HEK293T (cell line): ENCODE measurements around the gene TFB2M.

Source experiments
- CTCF ChIA-PET: fragments of 350-600 bp; formaldehyde crosslinking; extraction: SDS; loops from one replicate; lab custom pipeline; 2021; ENCODE audit warnings: antibody characterized with exemption, inconsistent platforms; lab: Yijun Ruan, JAX
- POLR2A ChIA-PET: fragments of 350-600 bp; formaldehyde crosslinking; extraction: SDS; loops from one replicate; lab custom pipeline; 2020; ENCODE audit warnings: antibody characterized with exemption, inconsistent platforms; lab: Yijun Ruan, JAX
- DNase-seq: peaks from one replicate; pipeline ENCODE4 v3.0.0; 2012; ENCODE audit warnings: mixed read lengths; ENCODE audit errors: extremely low spot score
- ARNT ChIP-seq: fragments of 450-650 bp; IDR thresholded peaks from 2 replicates; pipeline ENCODE4 v1.6.1; 2017; ENCODE audit warnings: mild to moderate bottlenecking
- BHLHE40 ChIP-seq: fragments of 450-650 bp; IDR thresholded peaks from 2 replicates; pipeline ENCODE4 v1.6.1; 2016; ENCODE audit warnings: mild to moderate bottlenecking, moderate library complexity, borderline replicate concordance
- CTBP1 ChIP-seq: fragments of 450-650 bp; IDR thresholded peaks from 2 replicates; pipeline ENCODE4 v1.6.1; 2016; ENCODE audit warnings: borderline replicate concordance
- ELF4 ChIP-seq: fragments of 450-650 bp; IDR thresholded peaks from 2 replicates; pipeline ENCODE4 v1.6.1; 2017; ENCODE audit warnings: antibody characterized with exemption
- FOXA1 ChIP-seq: fragments of 450-650 bp; IDR thresholded peaks from 2 replicates; pipeline ENCODE4 v1.6.1; 2016; ENCODE audit warnings: mild to moderate bottlenecking
- FOXK2 ChIP-seq: fragments of 450-650 bp; IDR thresholded peaks from 2 replicates; pipeline ENCODE4 v1.6.1; 2016; ENCODE audit warnings: mild to moderate bottlenecking
- FOXM1 ChIP-seq: fragments of 450-650 bp; IDR thresholded peaks from 2 replicates; pipeline ENCODE4 v1.6.1; 2017; ENCODE audit warnings: mild to moderate bottlenecking, borderline replicate concordance
- HDGF ChIP-seq: fragments of 450-650 bp; IDR thresholded peaks from 2 replicates; pipeline ENCODE4 v1.6.1; 2017; ENCODE audit warnings: antibody characterized with exemption, borderline replicate concordance
- L3MBTL2 ChIP-seq: fragments of 450-650 bp; conservative IDR thresholded peaks from 2 replicates; pipeline ENCODE4 v1.6.1; 2016; ENCODE audit warnings: mild to moderate bottlenecking
- LEF1 ChIP-seq: fragments of 450-650 bp; IDR thresholded peaks from 2 replicates; pipeline ENCODE4 v1.6.1; 2017; ENCODE audit warnings: mild to moderate bottlenecking, borderline replicate concordance
- NFRKB ChIP-seq: fragments of 450-650 bp; IDR thresholded peaks from 2 replicates; pipeline ENCODE4 v1.6.1; 2016; ENCODE audit warnings: mild to moderate bottlenecking, moderate library complexity
- SP1 ChIP-seq: fragments of 450-650 bp; IDR thresholded peaks from 2 replicates; pipeline ENCODE4 v1.6.1; 2017
- SUZ12 ChIP-seq: fragments of 450-650 bp; IDR thresholded peaks from 2 replicates; pipeline ENCODE4 v1.6.1; 2016; ENCODE audit warnings: mild to moderate bottlenecking
- TARDBP ChIP-seq: fragments of 450-650 bp; IDR thresholded peaks from 2 replicates; pipeline ENCODE4 v1.6.1; 2016
- ZNF384 ChIP-seq: fragments of 450-650 bp; IDR thresholded peaks from 2 replicates; pipeline ENCODE4 v1.6.1; 2016
- TF ChIP-seq, protein P1 (sequence below): fragments of 450-650 bp; IDR thresholded peaks from 2 replicates; pipeline ENCODE4 v1.6.1; 2016

Gene TFB2M

DNA sequence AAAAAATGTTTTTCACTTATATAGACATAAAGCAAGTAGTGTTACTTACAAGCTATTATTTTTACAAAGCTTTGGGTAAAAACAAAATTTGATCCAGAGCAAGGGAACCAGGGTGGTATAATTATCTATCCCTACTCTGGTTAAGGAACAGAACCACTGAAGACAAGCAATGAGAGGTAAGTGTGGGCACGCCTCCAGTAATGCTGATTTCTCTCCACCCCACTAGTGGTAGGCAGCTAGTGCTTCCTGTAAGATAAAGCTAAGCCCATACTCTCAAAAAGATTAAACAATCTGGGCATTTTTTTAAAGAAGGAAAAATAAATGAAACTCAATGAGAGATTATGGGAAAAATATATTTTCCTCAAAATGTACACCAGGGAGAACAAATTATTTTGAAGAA lies 22.1 kb downstream of the TFB2M start:
- TF ChIP-seq SP1 = no peak
- TF ChIP-seq L3MBTL2 = no peak
- no peak for TF ChIP-seq FOXK2
- no peak for TF ChIP-seq LEF1
- no peak for TF ChIP-seq ZNF384
- no peak for TF ChIP-seq FOXA1
- no peak for TF ChIP-seq TARDBP
- no peak for TF ChIP-seq BHLHE40
- TF ChIP-seq NFRKB = no peak
- TF ChIP-seq CTBP1 = no peak
- TF ChIP-seq HDGF = no peak
- no peak for TF ChIP-seq SUZ12
- POLR2A ChIA-PET = no interaction called here
- DNase-seq = no peak
- CTCF ChIA-PET = interaction anchor here (0.7 kb wide), 1 partner anchor 109 kb away, joined by 4 read pairs; no protein-coding TSS in a partner anchor

DNA sequence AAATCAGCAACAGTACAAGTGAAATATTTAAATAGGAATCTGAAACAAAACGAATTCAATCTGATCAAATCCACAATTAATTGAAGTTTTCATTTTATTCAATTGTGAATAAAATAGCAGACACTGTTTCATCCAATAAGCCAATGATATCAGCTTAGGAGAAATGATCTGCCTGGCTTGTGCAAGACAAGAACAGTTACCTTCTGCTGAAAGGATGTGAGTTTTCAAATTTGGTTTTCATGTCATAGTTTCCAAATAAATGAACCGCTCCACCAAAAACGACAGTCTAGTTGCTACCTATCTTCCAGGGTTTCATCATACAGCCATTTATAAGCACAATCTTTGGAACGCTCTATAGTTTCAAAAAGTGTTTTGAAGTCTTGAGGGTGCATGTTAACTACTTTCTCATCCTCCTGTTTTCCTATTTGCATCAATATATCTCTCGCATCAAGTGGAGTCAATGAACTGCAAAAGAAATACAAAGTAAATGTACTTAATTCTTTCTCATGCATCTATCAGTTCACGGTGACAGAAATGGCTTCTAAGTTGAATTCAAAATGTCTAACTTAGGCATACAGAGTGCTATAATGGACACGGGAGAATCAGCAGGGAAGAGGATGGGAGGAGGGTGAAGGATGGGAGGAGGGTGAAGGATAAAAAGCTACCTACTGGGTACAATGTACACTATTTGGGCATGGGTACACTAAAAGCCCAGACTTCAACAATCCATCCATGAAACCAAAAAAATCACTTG lies 25.1 kb downstream of the TFB2M start:
- ChIA-PET CTCF (no interaction called here), POLR2A (no interaction called here)
- TF ChIP-seq ARNT (no peak), LEF1 (no peak), ZNF384 (no peak), ELF4 (no peak), CTBP1 (no peak), BHLHE40 (no peak)
- DNase-seq = no peak

DNA sequence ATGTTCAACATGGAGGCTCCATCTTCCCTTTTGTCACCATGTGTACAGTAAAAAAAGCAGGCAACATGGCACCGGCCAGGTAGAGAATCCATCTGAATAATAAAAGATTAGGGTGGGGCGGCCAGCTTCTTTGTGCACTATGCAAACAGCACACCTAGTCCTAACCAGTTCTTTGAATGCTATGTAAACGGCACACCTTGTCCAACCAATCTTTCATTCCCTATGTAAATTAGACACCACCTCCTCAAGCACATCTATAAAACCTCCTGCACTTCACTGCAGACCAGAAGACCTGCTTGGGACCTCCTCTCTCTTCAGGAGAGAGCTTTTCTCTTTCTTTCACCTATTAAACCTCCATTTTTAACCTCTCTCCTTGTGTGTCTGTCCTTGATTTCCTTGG lies 28.2 kb downstream of the TFB2M start:
- ChIA-PET CTCF (no interaction called here), POLR2A (no interaction called here)
- TF ChIP-seq ZNF384 = no peak
- TF ChIP-seq TARDBP = no peak
- TF ChIP-seq HDGF = no peak
- no peak for TF ChIP-seq L3MBTL2
- TF ChIP-seq FOXM1 = no peak
- TF ChIP-seq, protein P1, sequence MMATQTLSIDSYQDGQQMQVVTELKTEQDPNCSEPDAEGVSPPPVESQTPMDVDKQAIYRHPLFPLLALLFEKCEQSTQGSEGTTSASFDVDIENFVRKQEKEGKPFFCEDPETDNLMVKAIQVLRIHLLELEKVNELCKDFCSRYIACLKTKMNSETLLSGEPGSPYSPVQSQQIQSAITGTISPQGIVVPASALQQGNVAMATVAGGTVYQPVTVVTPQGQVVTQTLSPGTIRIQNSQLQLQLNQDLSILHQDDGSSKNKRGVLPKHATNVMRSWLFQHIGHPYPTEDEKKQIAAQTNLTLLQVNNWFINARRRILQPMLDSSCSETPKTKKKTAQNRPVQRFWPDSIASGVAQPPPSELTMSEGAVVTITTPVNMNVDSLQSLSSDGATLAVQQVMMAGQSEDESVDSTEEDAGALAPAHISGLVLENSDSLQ = no peak
- TF ChIP-seq LEF1 = no peak
- TF ChIP-seq SP1 = no peak
- TF ChIP-seq BHLHE40 = no peak
- no peak for TF ChIP-seq CTBP1
- TF ChIP-seq FOXA1 = no peak

DNA sequence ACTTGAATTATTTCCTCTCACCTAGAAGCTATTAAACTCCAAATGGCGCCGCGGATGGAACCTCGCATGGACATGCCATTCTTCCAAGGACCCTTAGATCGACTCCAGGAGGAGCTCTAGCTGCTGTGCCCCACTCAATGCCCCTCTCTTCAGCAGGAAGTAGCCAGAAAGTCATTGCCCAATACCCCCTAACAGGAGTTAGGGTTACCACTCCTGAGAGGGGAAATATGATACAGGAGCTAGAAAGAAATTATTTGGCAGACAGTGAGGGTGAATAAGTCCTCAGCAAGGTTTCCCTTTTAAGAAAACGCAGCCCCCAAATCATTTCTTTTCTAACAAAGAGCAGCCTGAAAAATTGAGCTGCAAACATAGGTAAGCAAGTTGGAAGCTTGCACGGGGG lies 28.6 kb downstream of the TFB2M start:
- ChIA-PET CTCF (no interaction called here), POLR2A (no interaction called here)
- TF ChIP-seq TARDBP (no peak), NFRKB (no peak), L3MBTL2 (no peak), LEF1 (no peak), SP1 (no peak), HDGF (no peak), FOXK2 (no peak), FOXM1 (no peak), ELF4 (no peak), BHLHE40 (no peak), FOXA1 (no peak), CTBP1 (no peak), ZNF384 (no peak), SUZ12 (no peak), ARNT (no peak)
- TF ChIP-seq, protein P1 = no peak
- no peak for DNase-seq

More for the DNA sequence above, 28.2 kb downstream of the TFB2M start:
- DNase-seq = no peak

DNA sequence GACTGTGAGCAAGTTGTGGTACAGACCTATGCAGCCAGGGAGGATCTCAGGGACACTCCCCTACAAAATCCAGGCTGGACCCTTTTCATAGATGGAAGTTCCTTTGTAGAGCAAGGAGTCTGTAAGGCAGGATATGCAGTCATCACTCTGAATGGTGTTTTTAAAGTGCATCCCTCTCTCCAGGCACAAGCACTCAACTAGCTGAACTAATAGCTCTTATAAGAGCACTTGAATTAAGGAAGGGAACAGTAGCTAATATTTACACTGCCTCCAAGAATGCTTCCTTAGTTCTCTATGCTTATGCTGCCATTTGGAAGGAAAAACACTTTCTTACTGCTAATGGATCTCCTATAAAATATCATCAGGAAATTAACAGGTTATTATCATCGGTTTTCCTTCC lies 31.9 kb downstream of the TFB2M start:
- DNase-seq = no peak
- CTCF ChIA-PET = no interaction called here
- no peak for TF ChIP-seq SUZ12
- TF ChIP-seq L3MBTL2 = no peak
- POLR2A ChIA-PET = no interaction called here

DNA sequence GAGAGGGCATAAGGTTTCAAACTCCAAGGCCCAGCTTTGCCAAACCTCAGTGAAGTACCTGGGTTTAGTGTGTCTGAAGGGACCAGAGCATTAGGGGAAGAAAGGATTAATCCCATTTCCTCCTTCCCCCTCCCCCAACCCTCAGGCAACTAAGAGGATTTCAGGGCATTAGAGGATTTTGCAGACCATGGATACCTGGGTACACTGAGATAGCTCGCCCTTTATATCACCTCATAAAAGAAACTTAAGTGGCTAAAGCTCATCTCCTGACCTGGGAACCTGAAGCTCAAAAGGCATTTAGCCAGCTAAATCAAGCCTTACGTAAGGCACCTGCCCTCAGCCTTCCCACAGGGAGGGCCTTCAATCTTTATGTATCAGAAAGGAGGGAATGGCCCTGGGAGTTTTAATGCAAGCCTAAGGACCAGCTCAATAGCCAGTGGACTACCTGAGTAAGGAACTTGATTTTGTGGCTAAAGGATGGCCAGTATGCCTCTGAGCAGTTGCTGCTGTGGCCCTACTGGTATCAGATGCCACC lies 32.6 kb downstream of the TFB2M start:
- DNase-seq = no peak
- CTCF ChIA-PET = no interaction called here
- POLR2A ChIA-PET = no interaction called here
- TF ChIP-seq ZNF384 (no peak), SP1 (no peak)

DNA sequence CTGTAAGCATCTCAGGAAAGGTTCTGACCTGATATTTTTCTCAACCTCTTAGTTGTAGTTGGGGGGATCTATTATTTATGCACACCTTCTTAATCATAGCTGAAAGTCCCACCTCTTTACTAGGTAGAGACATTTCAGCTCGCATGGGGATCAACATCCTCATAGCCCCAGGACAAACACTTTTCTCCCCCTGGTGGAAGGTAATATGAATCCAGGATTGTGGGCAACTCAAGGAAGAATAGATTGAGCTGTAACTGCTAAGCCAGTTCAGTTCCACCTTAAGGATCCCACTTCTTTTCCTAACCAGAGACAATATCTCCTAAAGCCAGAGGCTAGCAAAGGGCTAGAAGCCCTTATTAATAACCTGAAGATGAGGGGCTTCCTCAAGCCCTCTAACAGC lies 33.5 kb downstream of the TFB2M start:
- DNase-seq = no peak
- ChIA-PET POLR2A (no interaction called here), CTCF (no interaction called here)
- TF ChIP-seq FOXA1 (no peak), BHLHE40 (no peak), ELF4 (no peak), TARDBP (no peak), LEF1 (no peak), CTBP1 (no peak), ARNT (no peak), SUZ12 (no peak), L3MBTL2 (no peak), SP1 (no peak), FOXK2 (no peak), NFRKB (no peak), ZNF384 (no peak), FOXM1 (no peak)
- TF ChIP-seq, protein P1 = no peak
